GM18909 (cell line): ENCODE measurements around the gene TAF1D.
"Not testable (repeated sequence)": the region's sequence is repeated elsewhere in the genome, so short reads cannot be mapped to it uniquely, and the experiment has no call there.

Experiments
- ATAC-seq: cut with Tn5 transposase; IDR thresholded peaks from one replicate; pipeline ENCODE4 v1.9.1; 2021; ENCODE audit warnings: mild to moderate bottlenecking; ENCODE audit not compliant: unreplicated experiment, poor library complexity

TAF1D gene

GRCh38 chr11:93751001-93751400 is 9.7 kb upstream of the TAF1D start:
- no peak for ATAC-seq

- peak; percentile 96 for ATAC-seq
These were observed 5.8 kb upstream of the TAF1D start for GRCh38 chr11:93747122-93747521.

GRCh38 chr11:93746101-93746500 is 4.8 kb upstream of the TAF1D start:
- ATAC-seq = no peak

GRCh38 chr11:93745005-93745755 is 3.9 kb upstream of the TAF1D start:
- not testable (repeated sequence) for ATAC-seq

GRCh38 chr11:93744669-93745004 is 3.3 kb upstream of the TAF1D start:
- no peak for ATAC-seq

- no peak for ATAC-seq
These were observed 2.0 kb upstream of the TAF1D start for GRCh38 chr11:93743291-93743690.

GRCh38 chr11:93741882-93742226 is 559 bp upstream of the TAF1D start:
- ATAC-seq = peak; percentile 14

- peak; percentile 39 for ATAC-seq
These were observed 583 bp downstream of the TAF1D start for GRCh38 chr11:93740730-93741093.

GRCh38 chr11:93740031-93740729 is 1.1 kb downstream of the TAF1D start:
- no peak for ATAC-seq

- no peak for ATAC-seq
These were observed 2.6 kb downstream of the TAF1D start for GRCh38 chr11:93738647-93739081.

GRCh38 chr11:93737904-93738612 is 3.2 kb downstream of the TAF1D start:
- ATAC-seq = no peak

- ATAC-seq = no peak
These were observed 5.2 kb downstream of the TAF1D start for GRCh38 chr11:93736129-93736528.

- no peak for ATAC-seq
These were observed 5.7 kb downstream of the TAF1D start for GRCh38 chr11:93735627-93736026.

GRCh38 chr11:93734427-93735222 is 6.7 kb downstream of the TAF1D start:
- ATAC-seq = no peak

- ATAC-seq = no peak
These were observed 7.8 kb downstream of the TAF1D start for GRCh38 chr11:93733474-93733873.

- no peak for ATAC-seq
These were observed 8.9 kb downstream of the TAF1D start for GRCh38 chr11:93732237-93732892.

GRCh38 chr11:93730108-93731107 is 10.9 kb downstream of the TAF1D start:
- ATAC-seq = no peak

- ATAC-seq = no peak
These were observed 12.1 kb downstream of the TAF1D start for GRCh38 chr11:93729129-93729616.

GRCh38 chr11:93728792-93729128 is 12.5 kb downstream of the TAF1D start:
- no peak for ATAC-seq
